Tibial nerve (tissue), 4 donors: Measurements from ENCODE around the gene UBE3A. TPM values are rescaled to one million over a fixed set of nuclear protein-coding genes. Genes with fewer than 3 reads are reported as not detected.

Experiments
- DNase-seq, 2 donors: peaks; one replicate each; pipeline ENCODE4 v3.0.0-alpha.2; 2019; ENCODE audit warnings: low spot score in 2 of 2
- H3K27ac ChIP-seq, 4 donors: fragments of 200-600 bp; sonication (generic) in 3 of 4; one replicate each; pipeline ENCODE4 v1.5.1; 2017 to 2019; ENCODE audit warnings: mild to moderate bottlenecking in 1 of 4
- H3K27me3 ChIP-seq, 2 donors: fragments of 200-600 bp; sonication (generic) in 1 of 2; one replicate each; pipeline versions ENCODE4 v1.5.1 to v1.6.0; 2017 to 2019
- H3K36me3 ChIP-seq, 3 donors: fragments of 200-600 bp; sonication (generic); one replicate each; pipeline ENCODE4 v1.5.1; 2018 to 2019
- H3K4me1 ChIP-seq, 4 donors: fragments of 200-600 bp; sonication (generic) in 3 of 4; one replicate each; pipeline ENCODE4 v1.5.1; 2017 to 2019
- H3K4me3 ChIP-seq, 4 donors: fragments of 200-600 bp; sonication (generic) in 3 of 4; one replicate each; pipeline ENCODE4 v1.5.1; 2017 to 2019; ENCODE audit warnings: mild to moderate bottlenecking in 1 of 4, moderate library complexity in 1 of 4
- H3K9me3 ChIP-seq, 4 donors: fragments of 200-600 bp; sonication (generic) in 3 of 4; one replicate each; pipeline ENCODE4 v1.5.1; 2017 to 2019
- EP300 ChIP-seq, 2 donors: sonication (generic); formaldehyde crosslinking; IDR thresholded peaks; one replicate each; pipeline ENCODE4 v1.6.1; 2017; ENCODE audit warnings: antibody characterized with exemption in 2 of 2, mild to moderate bottlenecking in 1 of 2
- POLR2A ChIP-seq, 2 donors: fragments of 450-650 bp; IDR thresholded peaks; one replicate each; pipeline ENCODE4 v1.6.1; 2017; ENCODE audit warnings: antibody characterized with exemption in 2 of 2, mild to moderate bottlenecking in 2 of 2, moderate library complexity in 2 of 2
- WGBS, 2 donors: methylation state at CpG; one replicate each; pipeline ENCODE4 v1.1.5; 2018; 5-methylcytosine and 5-hydroxymethylcytosine counted together
- total RNA-seq, 4 donors: library from RNA; depleted of rRNA; stranded (reverse); fragments of >200 nt; gene quantifications; one replicate each; pipeline ENCODE4 v1.1.0, GENCODE V29; 2016
- TF ChIP-seq, protein P1 (sequence below), 5 experiments: fragments of 200-600 bp in 3 of 5; fragments of 450-650 bp in 2 of 5; sonication (generic) in 3 of 5; IDR thresholded peaks; one replicate each; pipeline ENCODE4 v1.5.1; 2016 to 2019; ENCODE audit warnings: antibody characterized with exemption in 5 of 5, mild to moderate bottlenecking in 3 of 5, moderate library complexity in 2 of 5

Gene UBE3A
- total RNA-seq, 4 donors from 2014 or later, result 63.0 to 83.0 (median 77.1) TPM

DNA sequence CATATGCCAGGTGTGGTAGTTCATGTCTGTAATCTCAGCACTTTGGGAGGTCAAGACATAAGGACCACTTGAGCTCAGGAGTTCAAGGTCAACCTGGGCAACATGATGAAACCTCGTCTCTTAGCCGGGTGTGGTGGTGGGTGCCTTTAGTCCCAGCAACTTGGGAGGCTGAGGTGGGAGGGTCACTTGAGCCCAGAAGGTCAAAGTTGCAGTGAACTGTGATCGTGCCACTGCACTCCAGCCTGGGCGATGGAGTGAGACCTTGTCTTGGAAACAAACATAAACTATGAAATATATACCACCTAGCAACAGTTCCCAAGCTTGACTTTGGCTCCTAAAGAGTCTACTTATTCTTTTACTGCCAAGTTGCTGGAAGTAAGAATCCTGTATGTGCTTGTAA lies 30.9 kb downstream of the UBE3A start:
- Histone ChIP-seq H3K9me3 (no peaks in the 10 kb centered on the region), H3K27me3 (no peaks in the 10 kb centered on the region), H3K4me1 (peaks cover 0 to 26% (median 0%) of the 10 kb centered on the region in 4 donors), H3K27ac (no peak overlapping the region), H3K36me3 (peaks cover 0 to 29% (median 3%) of the 10 kb centered on the region in 3 donors), H3K4me3 (no peak overlapping the region)
- no peak for DNase-seq
- TF ChIP-seq, protein P1, sequence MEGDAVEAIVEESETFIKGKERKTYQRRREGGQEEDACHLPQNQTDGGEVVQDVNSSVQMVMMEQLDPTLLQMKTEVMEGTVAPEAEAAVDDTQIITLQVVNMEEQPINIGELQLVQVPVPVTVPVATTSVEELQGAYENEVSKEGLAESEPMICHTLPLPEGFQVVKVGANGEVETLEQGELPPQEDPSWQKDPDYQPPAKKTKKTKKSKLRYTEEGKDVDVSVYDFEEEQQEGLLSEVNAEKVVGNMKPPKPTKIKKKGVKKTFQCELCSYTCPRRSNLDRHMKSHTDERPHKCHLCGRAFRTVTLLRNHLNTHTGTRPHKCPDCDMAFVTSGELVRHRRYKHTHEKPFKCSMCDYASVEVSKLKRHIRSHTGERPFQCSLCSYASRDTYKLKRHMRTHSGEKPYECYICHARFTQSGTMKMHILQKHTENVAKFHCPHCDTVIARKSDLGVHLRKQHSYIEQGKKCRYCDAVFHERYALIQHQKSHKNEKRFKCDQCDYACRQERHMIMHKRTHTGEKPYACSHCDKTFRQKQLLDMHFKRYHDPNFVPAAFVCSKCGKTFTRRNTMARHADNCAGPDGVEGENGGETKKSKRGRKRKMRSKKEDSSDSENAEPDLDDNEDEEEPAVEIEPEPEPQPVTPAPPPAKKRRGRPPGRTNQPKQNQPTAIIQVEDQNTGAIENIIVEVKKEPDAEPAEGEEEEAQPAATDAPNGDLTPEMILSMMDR (IDR thresholded peaks at IDR 0.05), result no peak
- TF ChIP-seq POLR2A (IDR thresholded peaks at IDR 0.05) (no peak), EP300 (IDR thresholded peaks at IDR 0.05) (no peak)
- 87 to 92% methylated on average over 4 of the region's 4 CpGs for WGBS, 2 donors

DNA sequence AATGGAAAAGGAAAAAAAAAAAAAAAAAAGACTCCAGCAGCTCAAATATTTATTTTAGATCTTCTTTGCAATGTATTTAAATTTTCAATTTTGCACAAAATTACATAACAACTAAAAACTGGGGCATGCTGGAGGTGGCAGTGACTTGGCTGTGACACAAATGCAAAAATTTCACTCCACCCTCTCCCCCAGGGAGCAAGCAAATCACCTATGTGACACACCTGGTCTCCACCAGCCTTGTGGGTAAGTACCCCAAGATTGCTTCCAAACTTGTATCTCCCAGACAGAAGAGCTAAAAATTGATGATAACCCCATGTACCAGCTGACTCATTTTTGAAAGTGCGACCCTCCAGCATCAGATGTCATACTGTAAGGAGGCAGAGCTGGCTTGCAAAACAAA lies 32.0 kb downstream of the UBE3A start:
- TF ChIP-seq, protein P1 (IDR thresholded peaks at IDR 0.05), result no peak
- TF ChIP-seq POLR2A (IDR thresholded peaks at IDR 0.05) (no peak), EP300 (IDR thresholded peaks at IDR 0.05) (no peak)
- H3K36me3 ChIP-seq, result peaks cover 0 to 40% (median 13%) of the 10 kb centered on the region in 3 donors
- H3K27me3 ChIP-seq, result no peaks in the 10 kb centered on the region
- peaks cover 0 to 22% (median 0%) of the 10 kb centered on the region in 4 donors for H3K4me1 ChIP-seq
- no peak for DNase-seq
- H3K9me3 ChIP-seq, result peaks cover 0 to 8% (median 2%) of the 10 kb centered on the region in 4 donors
- H3K4me3 ChIP-seq, result no peak overlapping the region
- H3K27ac ChIP-seq, result no peak overlapping the region
- 78 to 86% methylated on average over 1 of the region's 1 CpG for WGBS, 2 donors

DNA sequence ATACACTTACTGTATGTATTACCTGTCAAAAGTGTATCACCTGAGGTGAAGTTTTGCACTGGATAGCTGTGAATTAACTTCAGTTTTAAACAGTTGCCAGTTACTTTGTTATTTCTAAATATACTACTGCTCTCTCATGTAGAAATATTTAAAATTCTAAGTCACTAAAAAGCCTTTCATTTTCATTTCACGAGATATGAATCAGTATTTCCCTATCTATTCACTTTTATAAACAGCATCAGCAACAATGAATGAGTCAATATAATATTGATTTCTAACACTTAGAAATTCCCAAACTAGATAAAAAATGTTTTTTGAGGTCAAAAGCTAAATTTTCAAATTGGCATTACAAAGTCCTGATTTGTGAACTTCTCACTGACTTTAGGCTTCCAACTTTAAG lies 32.6 kb downstream of the UBE3A start:
- no peak for DNase-seq
- Histone ChIP-seq H3K27ac (no peak overlapping the region), H3K9me3 (peaks cover 0 to 14% (median 4%) of the 10 kb centered on the region in 4 donors), H3K4me3 (no peak overlapping the region), H3K4me1 (peaks cover 0 to 22% (median 0%) of the 10 kb centered on the region in 4 donors), H3K36me3 (peaks cover 0 to 44% (median 13%) of the 10 kb centered on the region in 3 donors), H3K27me3 (no peaks in the 10 kb centered on the region)
- TF ChIP-seq EP300 (IDR thresholded peaks at IDR 0.05) (no peak), POLR2A (IDR thresholded peaks at IDR 0.05) (no peak)
- 69 to 85% methylated on average over 1 of the region's 1 CpG for WGBS, 2 donors

DNA sequence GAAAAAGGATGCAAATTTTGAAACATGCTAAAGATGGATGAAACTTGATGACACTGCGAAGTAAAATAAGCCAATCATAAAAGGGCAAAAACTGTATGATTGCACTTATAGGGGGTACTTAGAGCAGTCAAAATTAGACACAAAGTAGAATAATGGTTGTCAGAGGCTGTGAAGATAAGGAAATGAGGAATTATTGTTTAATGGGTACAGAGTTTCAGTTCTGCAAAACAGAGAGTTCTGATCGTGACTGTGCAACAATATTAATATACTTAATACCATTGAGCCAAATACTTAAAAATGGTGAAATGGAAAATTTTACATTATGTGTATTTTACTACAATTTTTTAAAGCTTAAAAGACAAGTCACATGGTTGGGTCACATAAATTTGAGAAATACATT lies 35.1 kb downstream of the UBE3A start:
- TF ChIP-seq EP300 (IDR thresholded peaks at IDR 0.05), result no peak
- no peak for TF ChIP-seq POLR2A (IDR thresholded peaks at IDR 0.05)
- TF ChIP-seq, protein P1 (IDR thresholded peaks at IDR 0.05), result no peak
- peaks cover 0 to 48% (median 13%) of the 10 kb centered on the region in 3 donors for H3K36me3 ChIP-seq
- H3K27ac ChIP-seq, result no peak overlapping the region
- H3K27me3 ChIP-seq, result no peaks in the 10 kb centered on the region
- H3K4me1 ChIP-seq, result peaks cover 0 to 11% (median 0%) of the 10 kb centered on the region in 4 donors
- H3K4me3 ChIP-seq, result no peak overlapping the region
- 92 to 94% methylated on average over 2 of the region's 2 CpGs for WGBS, 2 donors
- H3K9me3 ChIP-seq, result peaks cover 0 to 16% (median 5%) of the 10 kb centered on the region in 4 donors
- no peak for DNase-seq

DNA sequence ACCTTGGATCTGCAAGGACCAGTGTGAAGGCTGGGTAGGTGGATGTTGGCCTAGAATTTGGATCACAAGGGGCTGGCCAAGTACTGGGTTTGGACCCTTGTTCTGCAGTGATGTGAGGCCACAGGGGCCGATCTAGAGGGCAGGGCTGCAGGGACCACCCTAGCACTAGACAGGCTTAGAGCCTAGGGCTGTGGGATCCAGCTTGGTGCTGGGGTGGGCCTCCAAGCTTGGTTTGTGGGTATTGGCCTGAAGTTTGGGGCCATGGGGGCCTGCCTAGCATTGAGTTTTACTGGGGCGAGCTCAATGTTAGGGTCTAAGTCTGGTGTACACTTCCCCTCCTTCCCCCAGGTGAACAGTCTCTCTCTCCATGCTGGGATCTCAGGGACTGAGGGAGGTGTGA lies 36.5 kb downstream of the UBE3A start:
- Histone ChIP-seq H3K9me3 (peaks cover 0 to 16% (median 5%) of the 10 kb centered on the region in 4 donors), H3K4me1 (peaks cover 0 to 2% (median 0%) of the 10 kb centered on the region in 4 donors), H3K36me3 (peaks cover 0 to 45% (median 13%) of the 10 kb centered on the region in 3 donors), H3K27ac (no peak overlapping the region), H3K27me3 (no peaks in the 10 kb centered on the region), H3K4me3 (no peak overlapping the region)
- no peak for DNase-seq
- WGBS, 2 donors, result 89 to 92% methylated on average over 2 of the region's 2 CpGs
- TF ChIP-seq EP300 (IDR thresholded peaks at IDR 0.05), result no peak
- no peak for TF ChIP-seq POLR2A (IDR thresholded peaks at IDR 0.05)
- TF ChIP-seq, protein P1 (IDR thresholded peaks at IDR 0.05), result no peak
